PC-9 (cell line): ENCODE data around the gene ZNF593. TPM values are rescaled to one million over a fixed set of nuclear protein-coding genes. Genes with fewer than 3 reads are reported as not detected.

ENCODE experiments used
- BruUV-seq: library from RNA; stranded (reverse); fragments of 400-500 nt; replicated peaks from 2 replicates; lab custom pipeline; 2021; lab: Mats Ljungman, UMichigan
- CTCF ChIA-PET: fragments of 300-600 bp; sonication (Branson Sonifier 250); formaldehyde crosslinking; loops from one replicate; lab custom pipeline; 2022; ENCODE audit warnings: antibody characterized with exemption; lab: Charles Lee
- POLR2A ChIA-PET: fragments of 300-600 bp; sonication (Branson Sonifier 250); formaldehyde crosslinking; loops from one replicate; lab custom pipeline; 2022; ENCODE audit warnings: antibody characterized with exemption; ENCODE audit not compliant: unreplicated experiment; lab: Charles Lee
- DNase-seq, 2 experiments: peaks; one replicate each; pipeline versions ENCODE4 v3.0.0 to v3.0.0-alpha.2; 2015 to 2022; ENCODE audit warnings: mixed read lengths in 1 of 2
- H2AFZ ChIP-seq: fragments of 200-600 bp; sonication (generic); 2 replicates; pipeline ENCODE4 v1.8.1; 2017; ENCODE audit warnings: antibody characterized with exemption
- H3F3A ChIP-seq: fragments of 200-600 bp; sonication (generic); 2 replicates; pipeline ENCODE4 v1.8.1; 2017; ENCODE audit warnings: antibody characterized with exemption, mild to moderate bottlenecking, low read depth; ENCODE audit not compliant: insufficient read depth
- H3K27ac ChIP-seq: fragments of 200-600 bp; sonication (generic); 2 replicates; pipeline ENCODE4 v1.6.1; 2016; ENCODE audit warnings: mixed run types
- H3K27me3 ChIP-seq: fragments of 200-600 bp; sonication (generic); 2 replicates; pipeline ENCODE4 v1.6.1; 2016; ENCODE audit warnings: low read depth, mixed run types; ENCODE audit not compliant: insufficient read depth
- H3K36me3 ChIP-seq: fragments of 200-600 bp; sonication (generic); 2 replicates; pipeline ENCODE4 v1.6.1; 2016; ENCODE audit warnings: low read depth, mixed run types
- H3K4me1 ChIP-seq: fragments of 200-600 bp; sonication (generic); replicated peaks from 2 replicates; pipeline ENCODE4 v1.6.1; 2016; ENCODE audit warnings: mixed run types; ENCODE audit not compliant: insufficient read depth
- H3K4me2 ChIP-seq: fragments of 200-600 bp; sonication (generic); 2 replicates; pipeline ENCODE4 v1.6.1; 2017; ENCODE audit warnings: mixed run types
- H3K4me3 ChIP-seq: fragments of 200-600 bp; sonication (generic); 2 replicates; pipeline ENCODE4 v1.6.1; 2016; ENCODE audit warnings: mixed run types
- H3K79me2 ChIP-seq: fragments of 200-600 bp; sonication (generic); 2 replicates; pipeline ENCODE4 v1.6.1; 2017; ENCODE audit warnings: low read depth, mixed run types
- H3K9me2 ChIP-seq: fragments of 200-600 bp; sonication (generic); 2 replicates; pipeline ENCODE4 v1.8.1; 2017; ENCODE audit warnings: mild to moderate bottlenecking; ENCODE audit not compliant: insufficient read depth
- H3K9me3 ChIP-seq: fragments of 200-600 bp; sonication (generic); 2 replicates; pipeline ENCODE4 v1.8.1; 2016; ENCODE audit warnings: low read depth; ENCODE audit not compliant: insufficient read depth
- H4K20me1 ChIP-seq: fragments of 200-600 bp; sonication (generic); 2 replicates; pipeline ENCODE4 v1.8.1; 2017; ENCODE audit not compliant: insufficient read depth
- EZH2 ChIP-seq: fragments of 200-600 bp; sonication (generic); IDR thresholded peaks from 2 replicates; pipeline ENCODE4 v1.8.0; 2017; ENCODE audit warnings: antibody characterized with exemption, low read depth
- intact Hi-C: fragments of 100-400 bp; cut with micrococcal nuclease; formaldehyde crosslinking; loops from one replicate; pipeline ENCODE4 v1.10.0; 2022; ENCODE audit not compliant: unreplicated experiment
- total RNA-seq: library from RNA; stranded (reverse); gene quantifications from 2 replicates; pipeline ENCODE4 v1.2.3, GENCODE V29; 2021
- TF ChIP-seq, protein P1 (sequence below): fragments of 200-600 bp; sonication (generic); conservative IDR thresholded peaks from 2 replicates; pipeline ENCODE4 v1.6.1; 2017; ENCODE audit warnings: mixed run types, antibody characterized with exemption, mild to moderate bottlenecking, moderate library complexity

ZNF593 gene
- total RNA-seq, 1 experiment from 2014 or later: 37.0 TPM

DNA sequence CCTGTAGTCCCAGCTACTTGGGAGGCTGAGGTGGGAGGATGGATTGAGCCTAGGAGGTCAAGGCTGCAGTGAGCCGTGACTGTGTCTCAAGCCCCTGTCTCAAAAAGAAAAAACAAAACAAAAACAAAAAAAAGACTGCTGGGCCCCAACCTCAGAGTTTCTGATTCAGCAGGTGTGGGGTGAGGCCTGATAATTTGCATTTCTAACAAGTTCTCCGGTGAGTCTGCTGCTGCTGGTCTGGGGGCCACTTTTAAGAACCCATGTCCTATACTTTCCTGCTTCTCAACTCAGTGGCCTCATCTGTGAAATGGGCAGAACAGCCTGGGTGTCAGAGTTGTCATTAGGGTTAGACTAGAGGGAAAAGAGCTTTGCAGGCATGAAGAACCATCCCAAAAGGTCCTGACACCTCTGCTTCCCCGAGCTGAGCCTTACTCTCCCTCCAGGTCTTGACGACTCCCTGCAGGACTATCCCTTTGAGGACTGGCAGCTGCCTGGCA is 10.3 kb downstream of the ZNF593 start:
- DNase-seq: no peak
- H3K27me3 ChIP-seq: no peaks in the 10 kb centered on the region
- H3K27ac ChIP-seq: no peak overlapping the region
- H3K36me3 ChIP-seq: peaks cover 6% of the 10 kb centered on the region; the same call in 1 of the 2 replicates
- H3K9me2 ChIP-seq: no peaks in the 10 kb centered on the region
- peaks cover 14% of the 10 kb centered on the region for H3K79me2 ChIP-seq
- no peaks in the 10 kb centered on the region for H4K20me1 ChIP-seq
- no peak overlapping the region for H3K4me2 ChIP-seq
- H3K9me3 ChIP-seq: no peaks in the 10 kb centered on the region
- H3K4me3 ChIP-seq: no peak overlapping the region
- ChIA-PET POLR2A (no interaction called here), CTCF (no interaction called here)
- TF ChIP-seq EZH2: no peak
- TF ChIP-seq, protein P1, sequence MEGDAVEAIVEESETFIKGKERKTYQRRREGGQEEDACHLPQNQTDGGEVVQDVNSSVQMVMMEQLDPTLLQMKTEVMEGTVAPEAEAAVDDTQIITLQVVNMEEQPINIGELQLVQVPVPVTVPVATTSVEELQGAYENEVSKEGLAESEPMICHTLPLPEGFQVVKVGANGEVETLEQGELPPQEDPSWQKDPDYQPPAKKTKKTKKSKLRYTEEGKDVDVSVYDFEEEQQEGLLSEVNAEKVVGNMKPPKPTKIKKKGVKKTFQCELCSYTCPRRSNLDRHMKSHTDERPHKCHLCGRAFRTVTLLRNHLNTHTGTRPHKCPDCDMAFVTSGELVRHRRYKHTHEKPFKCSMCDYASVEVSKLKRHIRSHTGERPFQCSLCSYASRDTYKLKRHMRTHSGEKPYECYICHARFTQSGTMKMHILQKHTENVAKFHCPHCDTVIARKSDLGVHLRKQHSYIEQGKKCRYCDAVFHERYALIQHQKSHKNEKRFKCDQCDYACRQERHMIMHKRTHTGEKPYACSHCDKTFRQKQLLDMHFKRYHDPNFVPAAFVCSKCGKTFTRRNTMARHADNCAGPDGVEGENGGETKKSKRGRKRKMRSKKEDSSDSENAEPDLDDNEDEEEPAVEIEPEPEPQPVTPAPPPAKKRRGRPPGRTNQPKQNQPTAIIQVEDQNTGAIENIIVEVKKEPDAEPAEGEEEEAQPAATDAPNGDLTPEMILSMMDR: no peak
- H3K4me1 ChIP-seq: peaks cover 26% of the 10 kb centered on the region
- BruUV-seq: no TSS peak
- H2AFZ ChIP-seq: no peak overlapping the region
- peaks cover 28% of the 10 kb centered on the region for H3F3A ChIP-seq
- intact Hi-C loops: no loop called here

DNA sequence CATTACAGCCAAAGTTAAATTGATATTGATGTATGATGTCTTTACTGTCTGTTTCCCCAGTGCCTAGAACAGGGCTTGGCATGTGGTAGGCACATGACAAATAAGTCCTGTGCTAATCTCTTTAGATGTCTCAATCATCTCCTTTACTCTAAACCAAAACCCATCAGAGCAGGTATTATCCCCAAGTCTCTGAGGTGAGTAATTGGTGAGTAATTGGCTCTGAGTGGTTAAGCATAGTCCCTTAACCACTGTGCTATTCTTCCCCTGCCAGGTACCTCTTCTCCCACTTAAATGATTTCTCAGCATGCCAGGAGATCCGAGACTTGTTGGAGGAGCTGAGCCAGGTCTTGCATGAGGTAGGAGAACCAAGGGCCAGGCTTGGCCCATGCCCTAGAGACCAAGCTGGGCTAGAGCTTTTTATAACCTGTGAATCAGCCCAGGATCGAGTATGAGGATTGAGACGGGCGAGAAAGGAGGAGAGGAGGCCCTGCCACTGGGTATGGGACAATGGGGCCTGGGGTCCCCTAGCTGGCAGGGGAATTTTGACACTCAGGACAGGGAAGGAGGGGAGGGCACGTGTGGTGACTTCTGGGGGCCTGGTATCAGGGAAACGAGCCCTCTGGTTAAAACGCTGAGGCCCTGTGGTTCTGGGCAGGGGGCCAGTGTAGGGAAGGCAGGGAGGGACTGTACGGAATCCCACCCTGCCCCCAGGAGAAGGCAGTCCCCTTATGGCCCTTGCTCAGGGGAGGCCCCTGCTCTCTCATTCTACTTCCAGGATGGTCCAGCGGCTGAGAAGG is 12.1 kb downstream of the ZNF593 start:
- Histone ChIP-seq H3K4me1 (peaks cover 26% of the 10 kb centered on the region), H3K9me3 (no peaks in the 10 kb centered on the region), H3K9me2 (no peaks in the 10 kb centered on the region), H4K20me1 (no peaks in the 10 kb centered on the region), H3K4me2 (peak overlapping the region; percentile 38), H3K27me3 (no peaks in the 10 kb centered on the region), H3K27ac (peak overlapping the region; percentile 74), H3K79me2 (peaks cover 14% of the 10 kb centered on the region), H3K36me3 (peaks cover 6% of the 10 kb centered on the region; the same call in 1 of the 2 replicates), H3K4me3 (no peak overlapping the region), H2AFZ (no peak overlapping the region), H3F3A (peaks cover 18% of the 10 kb centered on the region)
- DNase-seq: peak in 1 of 2 experiments; percentile 93
- POLR2A ChIA-PET: no interaction called here
- intact Hi-C loops: no loop called here
- no peak for TF ChIP-seq EZH2
- TF ChIP-seq, protein P1: no peak
- no TSS peak for BruUV-seq
- CTCF ChIA-PET: no interaction called here

DNA sequence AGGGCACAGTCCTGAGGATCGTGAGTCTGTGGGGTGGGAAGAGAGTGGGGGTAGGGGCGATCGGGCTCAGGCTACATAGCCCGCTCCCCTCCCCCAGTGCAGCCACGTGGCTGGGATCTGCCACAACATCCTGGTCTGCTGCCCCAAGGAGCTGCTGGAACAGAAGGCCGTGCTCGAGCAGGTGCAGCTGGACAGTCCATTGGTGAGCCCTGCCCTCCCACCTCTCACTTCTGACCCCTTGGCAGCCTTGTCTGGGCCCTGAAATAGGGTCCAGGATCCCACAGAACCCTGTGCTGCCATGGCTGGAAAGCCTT is 12.6 kb downstream of the ZNF593 start:
- ChIA-PET POLR2A (no interaction called here), CTCF (no interaction called here)
- H3K27ac ChIP-seq: peak overlapping the region; percentile 74

More for the DNA sequence above, 12.6 kb downstream of the ZNF593 start:
- Histone ChIP-seq H3K9me3 (no peaks in the 10 kb centered on the region), H3F3A (peaks cover 15% of the 10 kb centered on the region), H3K36me3 (peaks cover 6% of the 10 kb centered on the region; the same call in 1 of the 2 replicates), H2AFZ (no peak overlapping the region), H3K4me2 (peak overlapping the region; percentile 38), H4K20me1 (no peaks in the 10 kb centered on the region), H3K9me2 (no peaks in the 10 kb centered on the region), H3K4me1 (peaks cover 26% of the 10 kb centered on the region), H3K27me3 (no peaks in the 10 kb centered on the region), H3K79me2 (peaks cover 14% of the 10 kb centered on the region), H3K4me3 (no peak overlapping the region)
- DNase-seq: no peak
- intact Hi-C loops: no loop called here
- TF ChIP-seq EZH2: no peak
- TF ChIP-seq, protein P1: no peak
- BruUV-seq: no TSS peak
